Measurements from ENCODE around the gene TM7SF3.

- TF ChIP-seq YY1 (IDR thresholded peaks at IDR 0.05; ENCODE audit: insufficient read depth, insufficient read length) = no peak
- TF ChIP-seq ZNF274 (IDR thresholded peaks at IDR 0.05; ENCODE audit: low read depth, low read length) = no peak
- TF ChIP-seq SUZ12 (IDR thresholded peaks at IDR 0.05; ENCODE audit: extremely low read depth, insufficient read depth, insufficient read length) = no peak
Measured at GRCh38 chr12:27034607-27035293, 20.6 kb upstream of the TM7SF3 start.

Measured in NT2/D1 (cell line).